NOMO-1 (cell line): ENCODE results near the gene MAP2.

Experiments
- DNase-seq, 2 experiments: peaks; one replicate each; lab custom pipeline; 2025; ENCODE audit not compliant: unreplicated experiment in 2 of 2; lab: John Stamatoyannopoulos, UW

Gene MAP2

DNA sequence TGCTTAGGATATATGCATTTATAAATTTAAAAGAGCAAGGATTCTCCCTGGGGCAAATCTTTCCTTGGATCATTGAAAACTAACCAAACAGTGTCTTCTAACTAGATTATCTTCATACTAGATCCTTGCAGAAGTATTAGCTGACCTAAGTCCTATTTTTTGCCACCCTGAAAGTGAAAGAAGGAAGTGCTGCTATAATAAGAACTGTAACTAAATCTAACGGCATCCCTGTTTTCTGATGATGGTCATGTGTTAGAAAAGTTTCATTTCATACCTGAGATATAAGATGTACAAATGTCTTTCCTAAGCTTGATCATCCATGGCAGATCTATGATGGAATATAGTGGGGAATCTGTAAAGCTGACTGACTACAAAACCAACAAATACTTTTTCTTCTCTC, 102.7 kb downstream of the MAP2 start:
- DNase-seq: peak; percentile 42 to 80

DNA sequence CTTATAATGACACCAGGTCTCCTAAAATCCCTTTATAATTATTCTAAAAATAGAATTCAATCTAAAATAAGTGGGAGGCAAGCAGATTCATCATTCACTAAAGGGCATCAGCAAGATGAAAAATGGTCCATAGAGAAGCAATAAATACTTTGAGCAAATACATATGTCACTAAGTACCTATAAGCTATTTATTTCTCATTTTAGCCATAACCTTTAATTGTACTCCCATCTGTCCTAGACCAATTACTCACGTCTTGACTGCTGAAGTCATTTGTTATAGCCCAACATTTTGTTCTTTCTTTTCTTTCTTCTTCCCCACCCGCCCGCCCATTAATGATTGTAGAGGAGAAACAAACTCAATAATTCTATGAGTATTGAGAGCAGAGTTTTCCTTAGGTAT, 105.7 kb downstream of the MAP2 start:
- DNase-seq: no peak

GRCh38 chr2:209532321-209532720, 108.5 kb downstream of the MAP2 start:
- DNase-seq: no peak

DNA sequence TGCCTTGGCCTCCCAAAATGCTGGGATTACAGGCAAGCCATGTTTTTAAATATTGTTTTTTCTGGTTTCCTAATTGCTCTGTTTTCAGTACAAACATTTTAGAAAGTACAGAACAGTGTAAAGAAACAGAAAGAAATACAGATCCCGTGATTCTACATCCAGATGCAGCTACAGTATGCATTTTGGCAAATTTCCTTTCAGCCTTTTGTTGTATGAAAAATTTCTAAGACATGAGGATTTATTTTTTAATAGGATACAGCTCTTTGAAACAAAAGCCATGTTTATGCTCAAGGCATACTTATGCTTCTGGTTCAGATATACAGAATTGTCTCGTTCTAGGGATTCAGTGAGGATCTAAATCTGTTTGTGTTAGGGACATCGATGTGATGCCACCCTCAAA, 109.5 kb downstream of the MAP2 start:
- DNase-seq: no peak

DNA sequence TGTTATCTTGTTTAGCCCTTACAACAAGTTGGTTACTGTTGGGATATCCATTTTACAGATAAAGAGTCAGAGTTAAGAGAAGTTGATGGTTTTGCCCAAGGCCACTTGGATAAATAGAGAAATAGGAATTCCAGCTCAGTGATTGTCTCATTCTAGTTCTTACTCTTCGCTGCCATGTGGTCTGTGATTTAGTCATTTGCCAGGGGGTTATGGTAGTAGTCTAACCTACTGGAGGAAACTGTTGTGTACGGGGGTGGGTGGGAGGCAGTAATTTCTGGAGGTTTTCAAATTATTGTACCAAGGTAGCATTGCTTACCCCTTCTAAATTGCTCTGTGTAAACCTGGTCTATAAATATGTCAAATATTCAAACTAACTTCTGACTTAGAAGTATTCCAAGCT, 110.4 kb downstream of the MAP2 start:
- no peak for DNase-seq

- DNase-seq: no peak
Measured at GRCh38 chr2:209536363-209536762, 112.5 kb downstream of the MAP2 start.

- DNase-seq: no peak
Measured at GRCh38 chr2:209547726-209548125, 123.9 kb downstream of the MAP2 start.

DNA sequence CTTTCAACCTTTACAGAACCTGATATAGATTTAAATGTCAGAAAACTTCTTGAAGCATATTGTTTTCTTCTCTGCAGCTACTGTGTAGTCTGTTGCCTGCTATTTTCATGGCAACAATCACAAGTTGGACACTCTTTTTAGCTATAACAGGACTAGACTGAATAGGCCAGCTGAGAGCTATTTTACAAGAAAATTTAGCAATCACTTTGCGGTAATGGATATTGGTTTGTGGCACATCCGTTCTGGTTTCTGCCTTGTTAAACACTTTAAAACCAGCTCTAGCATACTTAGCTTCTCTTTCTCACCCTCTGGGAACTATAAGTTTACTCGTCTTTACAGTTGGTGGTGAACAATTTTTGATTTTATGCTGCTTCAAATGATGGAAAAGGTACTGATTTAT, 125.7 kb downstream of the MAP2 start:
- DNase-seq: peak; percentile 59 to 69

DNA sequence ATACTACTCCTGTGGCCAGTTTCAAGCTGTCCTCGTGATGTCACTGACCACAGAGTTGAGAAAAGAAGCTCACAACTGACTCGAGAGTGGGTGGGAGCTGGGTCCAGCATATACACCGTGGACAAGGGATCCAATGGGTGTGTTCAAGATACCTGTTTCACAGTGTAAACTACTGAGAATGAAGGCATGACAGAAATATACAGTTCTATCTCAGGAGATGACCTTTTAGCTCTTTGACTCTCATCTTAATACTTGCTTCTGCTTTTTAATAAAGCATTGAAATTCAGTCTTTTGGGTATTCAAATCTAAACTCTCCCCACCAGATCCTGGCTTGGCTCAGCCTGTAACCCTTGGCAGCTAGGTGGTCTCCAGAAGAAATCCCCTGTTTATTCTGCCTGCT, 130.1 kb downstream of the MAP2 start:
- no peak for DNase-seq

DNA sequence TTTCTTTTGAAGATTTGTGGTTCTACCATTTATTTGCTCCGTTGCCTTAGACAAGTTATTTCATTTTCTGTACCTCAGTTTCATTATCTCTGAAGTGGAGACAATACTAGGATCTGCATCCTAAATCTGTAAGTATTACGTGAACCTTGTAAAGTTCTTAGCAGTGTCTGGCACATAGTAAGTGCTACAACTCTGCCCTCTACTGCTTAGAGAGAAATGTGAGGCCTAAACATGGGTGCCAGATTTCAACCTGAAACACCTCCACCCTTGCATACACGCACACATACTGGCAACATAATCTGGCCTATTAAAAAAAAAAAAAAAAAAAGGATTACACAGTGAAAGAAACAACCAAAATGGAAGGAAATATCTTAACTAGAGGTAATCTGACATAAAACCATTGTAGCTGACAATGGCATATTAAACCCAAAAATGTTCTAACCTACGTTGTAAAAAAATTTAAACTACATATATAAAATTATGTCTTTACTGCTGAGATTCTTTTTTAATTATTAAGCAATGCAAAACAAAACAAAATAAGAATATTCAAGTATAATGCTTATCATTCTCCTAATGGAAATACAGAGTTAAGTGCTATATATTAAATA, 132.6 kb downstream of the MAP2 start:
- peak in 1 of 2 experiments; percentile 15 for DNase-seq

GRCh38 chr2:209560911-209561310, 137.1 kb downstream of the MAP2 start:
- DNase-seq: no peak

DNA sequence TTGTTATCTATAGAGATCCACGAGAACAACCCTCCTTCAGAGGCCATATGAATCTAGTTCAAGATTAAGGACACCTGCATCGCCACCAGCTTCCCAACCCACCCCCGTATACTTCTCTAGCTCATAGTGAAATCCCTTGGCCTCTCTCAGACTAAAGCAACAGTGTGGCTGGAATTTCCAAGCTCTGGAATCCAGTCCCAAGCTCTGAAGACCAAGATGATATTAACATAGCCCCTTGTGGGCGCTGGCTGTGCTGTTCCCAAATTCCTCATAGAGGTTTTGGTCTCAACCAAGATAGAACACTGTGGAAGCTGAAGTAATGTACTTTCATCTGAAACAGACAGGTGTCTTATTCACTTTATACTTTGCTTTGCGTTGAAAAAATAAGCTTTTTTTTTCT, 139.6 kb downstream of the MAP2 start:
- DNase-seq: no peak

- no peak for DNase-seq
Measured at GRCh38 chr2:209564816-209565215, 141.0 kb downstream of the MAP2 start.

- DNase-seq: no peak
Measured at GRCh38 chr2:209565896-209566582, 142.2 kb downstream of the MAP2 start.

DNA sequence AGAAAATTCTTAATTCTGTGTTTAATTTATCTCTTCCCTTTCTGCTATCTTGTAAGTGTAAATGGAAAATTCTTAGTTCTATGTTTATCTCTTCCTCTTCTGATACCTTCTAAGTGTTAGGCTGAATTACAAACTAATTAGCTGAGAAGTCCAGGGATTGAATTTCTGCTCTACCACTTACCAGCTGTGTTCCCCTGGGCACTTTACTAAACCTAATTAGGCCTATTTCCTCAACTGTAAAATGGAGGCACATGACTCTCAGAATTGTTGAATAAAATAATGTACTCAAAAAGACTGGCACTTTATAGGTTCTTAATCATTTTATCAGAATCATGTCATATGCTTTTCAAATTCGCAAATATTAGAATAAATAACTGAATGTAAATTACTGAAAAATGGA, 146.3 kb downstream of the MAP2 start:
- DNase-seq: no peak

- no peak for DNase-seq
Measured at GRCh38 chr2:209574515-209574914, 150.7 kb downstream of the MAP2 start.

DNA sequence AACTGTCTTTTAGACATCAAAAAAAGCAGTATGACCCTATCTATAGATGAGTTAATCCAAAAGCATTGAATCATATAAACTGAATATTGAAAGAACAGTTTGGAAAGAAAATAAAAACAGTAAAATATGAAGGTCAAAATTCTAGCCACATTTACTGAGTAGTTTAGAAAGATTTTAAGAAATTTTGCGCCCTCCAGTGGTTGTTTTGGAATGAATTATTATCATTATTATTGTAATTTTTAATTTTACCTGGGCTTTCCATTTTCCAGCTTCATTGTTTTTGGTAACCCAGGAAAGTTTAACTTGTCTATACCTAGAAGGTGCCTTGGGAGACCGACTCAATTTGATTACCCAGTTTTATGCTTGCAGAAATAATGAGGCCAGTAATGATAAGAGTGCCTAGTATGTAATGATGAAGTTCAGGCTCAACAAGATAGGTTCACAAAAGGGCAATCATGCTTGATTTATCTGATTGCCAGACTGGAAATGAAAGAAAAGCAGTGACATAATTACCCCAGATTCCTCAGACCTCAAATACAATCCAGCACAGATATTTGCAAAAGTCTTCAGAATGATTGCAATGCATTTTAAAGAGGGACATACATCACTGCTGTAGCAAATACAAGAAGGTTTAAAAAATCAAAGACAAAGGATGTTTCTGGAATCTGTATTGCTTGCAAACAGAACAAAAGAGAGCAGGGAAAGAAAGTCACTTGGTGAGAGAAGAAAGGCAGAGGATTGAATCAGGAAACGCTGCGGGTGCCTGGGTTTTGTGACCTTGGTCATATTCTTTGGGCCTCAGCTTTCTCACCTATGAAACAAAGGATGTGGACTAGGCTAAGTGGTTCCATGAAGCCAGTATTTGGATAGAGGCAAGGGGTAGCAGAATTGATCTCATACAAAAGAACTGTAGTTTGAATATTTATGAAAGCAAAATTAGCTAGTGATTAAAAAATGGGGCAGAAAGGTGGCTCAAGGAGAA, 153.8 kb downstream of the MAP2 start:
- DNase-seq: peak in 1 of 2 experiments; percentile 7

- DNase-seq: no peak
Measured at GRCh38 chr2:209578394-209579001, 154.7 kb downstream of the MAP2 start.

- DNase-seq: no peak
Measured at GRCh38 chr2:209579230-209579749, 155.4 kb downstream of the MAP2 start.

GRCh38 chr2:209581040-209581439, 157.2 kb downstream of the MAP2 start:
- no peak for DNase-seq

- DNase-seq: no peak
Measured at GRCh38 chr2:209582281-209582680, 158.4 kb downstream of the MAP2 start.
